HG02870 (cell line): ENCODE measurements around the gene ZNF208.
"Not testable (repeated sequence)": the region's sequence is repeated elsewhere in the genome, so short reads cannot be mapped to it uniquely, and the experiment has no call there.

Experiments used
- ATAC-seq: cut with Tn5 transposase; IDR thresholded peaks from one replicate; pipeline ENCODE4 v1.9.1; 2021; ENCODE audit warnings: mild to moderate bottlenecking, moderate library complexity; ENCODE audit not compliant: unreplicated experiment

ZNF208 gene

GRCh38 chr19:21885516-21885915 lies 125.2 kb downstream of the ZNF208 start:
- not testable (repeated sequence) for ATAC-seq

GRCh38 chr19:21884786-21885185 lies 126.0 kb downstream of the ZNF208 start:
- ATAC-seq: not testable (repeated sequence)

- no peak for ATAC-seq
Measured at GRCh38 chr19:21883516-21883915, 127.2 kb downstream of the ZNF208 start.
